GM06990 (cell line): ENCODE data around the gene SLAMF7.

ENCODE experiments used
- DNase-seq: peaks from one replicate; pipeline ENCODE4 v3.0.0-alpha.2; 2011; ENCODE audit not compliant: insufficient read length; ENCODE audit errors: extremely low read depth
- H3K27me3 ChIP-seq: replicated peaks from 2 replicates; pipeline ENCODE4 v1.6.0; 2011; ENCODE audit warnings: low read length; ENCODE audit not compliant: control insufficient read depth, insufficient read depth
- H3K36me3 ChIP-seq: 2 replicates; pipeline ENCODE4 v1.5.1; 2011; ENCODE audit warnings: low read length; ENCODE audit not compliant: control insufficient read depth, insufficient read depth
- H3K4me3 ChIP-seq: replicated peaks from 2 replicates; pipeline ENCODE4 v1.5.1; 2011; ENCODE audit warnings: low read depth, mild to moderate bottlenecking, control low read depth, low read length
- TF ChIP-seq, protein P1 (sequence below): IDR thresholded peaks from 2 replicates; pipeline ENCODE4 v1.5.1; 2011; ENCODE audit warnings: low read length, control low read depth, mild to moderate bottlenecking, inconsistent platforms; ENCODE audit not compliant: insufficient read depth, poor library complexity, severe bottlenecking

SLAMF7 gene

DNA sequence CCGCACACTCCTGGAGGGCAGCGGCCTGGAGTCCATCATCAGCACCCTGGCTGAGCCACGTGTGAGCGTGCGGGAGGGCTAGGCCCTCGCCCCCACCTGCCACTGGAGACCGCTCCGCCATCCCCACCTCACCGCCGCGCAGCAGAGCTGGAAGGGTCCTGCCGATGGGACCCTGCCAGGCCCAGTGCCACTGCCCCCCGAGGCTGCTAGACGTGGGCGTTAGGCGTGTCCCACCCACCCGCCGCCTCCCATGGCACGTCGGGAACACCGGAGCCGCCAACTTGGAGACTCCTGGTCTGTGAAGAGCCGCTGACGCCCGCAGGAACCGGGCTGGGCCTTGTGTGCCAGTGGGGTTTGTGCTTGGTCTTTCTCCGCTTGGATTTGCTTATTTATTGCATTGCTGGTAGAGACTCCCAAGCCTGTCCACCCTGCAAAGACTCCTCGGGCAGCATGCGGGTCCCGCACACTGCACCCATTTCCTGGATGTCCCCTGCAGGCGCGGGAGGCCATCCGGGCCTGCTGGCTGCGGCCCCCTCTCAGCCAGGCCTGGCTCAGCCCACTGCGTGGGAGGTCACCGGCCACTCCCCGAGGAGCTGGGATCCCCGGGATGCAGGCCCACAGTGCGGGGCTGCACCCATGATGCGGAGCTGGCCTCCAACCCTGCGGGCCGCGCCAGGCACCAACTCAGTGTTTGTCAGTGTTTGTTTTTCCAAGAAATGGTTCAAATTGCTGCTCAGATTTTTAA is 63.0 kb downstream of the SLAMF7 start:
- TF ChIP-seq, protein P1, sequence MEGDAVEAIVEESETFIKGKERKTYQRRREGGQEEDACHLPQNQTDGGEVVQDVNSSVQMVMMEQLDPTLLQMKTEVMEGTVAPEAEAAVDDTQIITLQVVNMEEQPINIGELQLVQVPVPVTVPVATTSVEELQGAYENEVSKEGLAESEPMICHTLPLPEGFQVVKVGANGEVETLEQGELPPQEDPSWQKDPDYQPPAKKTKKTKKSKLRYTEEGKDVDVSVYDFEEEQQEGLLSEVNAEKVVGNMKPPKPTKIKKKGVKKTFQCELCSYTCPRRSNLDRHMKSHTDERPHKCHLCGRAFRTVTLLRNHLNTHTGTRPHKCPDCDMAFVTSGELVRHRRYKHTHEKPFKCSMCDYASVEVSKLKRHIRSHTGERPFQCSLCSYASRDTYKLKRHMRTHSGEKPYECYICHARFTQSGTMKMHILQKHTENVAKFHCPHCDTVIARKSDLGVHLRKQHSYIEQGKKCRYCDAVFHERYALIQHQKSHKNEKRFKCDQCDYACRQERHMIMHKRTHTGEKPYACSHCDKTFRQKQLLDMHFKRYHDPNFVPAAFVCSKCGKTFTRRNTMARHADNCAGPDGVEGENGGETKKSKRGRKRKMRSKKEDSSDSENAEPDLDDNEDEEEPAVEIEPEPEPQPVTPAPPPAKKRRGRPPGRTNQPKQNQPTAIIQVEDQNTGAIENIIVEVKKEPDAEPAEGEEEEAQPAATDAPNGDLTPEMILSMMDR: no peak
- Histone ChIP-seq H3K27me3 (no peaks in the 10 kb centered on the region), H3K36me3 (peaks cover 6% of the 10 kb centered on the region), H3K4me3 (no peak overlapping the region)
- DNase-seq: no peak
